ENCODE data around the gene MVP. TPM values are rescaled to one million over a fixed set of nuclear protein-coding genes. Genes with fewer than 3 reads are reported as not detected.

MVP gene
- total RNA-seq, 4 donors from 2014 or later, result 40.3 to 77.5 (median 47.6) TPM

DNA sequence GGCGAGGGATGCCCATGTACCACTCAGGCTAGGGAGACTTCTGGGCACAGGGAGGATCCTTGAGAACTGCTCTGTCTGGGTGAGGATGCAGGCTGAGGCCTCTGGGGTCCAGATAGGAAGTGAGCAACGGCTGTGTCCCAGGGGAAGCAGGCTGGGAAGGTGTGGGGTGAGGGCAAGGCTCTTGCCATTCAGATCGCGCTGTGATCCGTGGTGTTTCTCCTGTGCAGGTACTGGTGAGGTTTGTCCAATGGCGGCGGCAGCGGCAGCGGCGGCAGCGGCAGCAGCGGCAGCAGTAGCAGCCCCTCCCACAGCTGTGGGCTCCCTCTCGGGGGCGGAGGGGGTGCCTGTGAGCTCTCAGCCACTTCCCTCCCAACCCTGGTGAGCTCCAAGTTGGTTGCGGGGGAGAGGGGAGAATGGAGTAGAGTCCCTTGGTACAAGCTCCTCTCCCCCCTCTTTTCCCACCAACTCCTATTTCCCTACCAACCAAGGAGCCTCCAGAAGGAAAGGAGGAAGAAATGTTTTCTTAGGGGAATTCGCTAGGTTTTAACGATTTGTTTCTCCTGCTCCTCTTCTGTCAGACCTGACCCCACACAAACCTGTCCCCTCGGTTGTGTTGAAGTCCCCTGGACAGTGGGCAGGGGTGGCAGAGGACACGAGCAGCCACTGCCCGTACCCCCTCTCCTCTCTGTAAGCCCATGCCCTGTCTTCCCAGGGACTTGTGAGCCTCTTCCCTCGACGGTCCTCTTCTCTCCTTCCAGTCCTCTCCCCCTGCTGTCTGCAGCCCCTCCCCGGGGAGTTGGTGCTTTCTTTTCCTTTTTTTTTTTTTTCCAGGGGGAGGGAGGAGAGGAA, 10.2 kb upstream of the MVP start:
- Histone ChIP-seq H3K27me3 (no peaks in the 10 kb centered on the region), H3K9me3 (no peaks in the 10 kb centered on the region), H3K4me1 (peaks cover 47 to 49% of the 10 kb centered on the region in 2 donors), H3K36me3 (peaks cover 0 to 11% of the 10 kb centered on the region in 2 donors), H3K27ac (peak overlapping the region; percentile 89 to 99 (median 96)), H3K4me3 (no peak overlapping the region)
- TF ChIP-seq POLR2A (IDR thresholded peaks at IDR 0.05), result no peak
- TF ChIP-seq, protein P1, sequence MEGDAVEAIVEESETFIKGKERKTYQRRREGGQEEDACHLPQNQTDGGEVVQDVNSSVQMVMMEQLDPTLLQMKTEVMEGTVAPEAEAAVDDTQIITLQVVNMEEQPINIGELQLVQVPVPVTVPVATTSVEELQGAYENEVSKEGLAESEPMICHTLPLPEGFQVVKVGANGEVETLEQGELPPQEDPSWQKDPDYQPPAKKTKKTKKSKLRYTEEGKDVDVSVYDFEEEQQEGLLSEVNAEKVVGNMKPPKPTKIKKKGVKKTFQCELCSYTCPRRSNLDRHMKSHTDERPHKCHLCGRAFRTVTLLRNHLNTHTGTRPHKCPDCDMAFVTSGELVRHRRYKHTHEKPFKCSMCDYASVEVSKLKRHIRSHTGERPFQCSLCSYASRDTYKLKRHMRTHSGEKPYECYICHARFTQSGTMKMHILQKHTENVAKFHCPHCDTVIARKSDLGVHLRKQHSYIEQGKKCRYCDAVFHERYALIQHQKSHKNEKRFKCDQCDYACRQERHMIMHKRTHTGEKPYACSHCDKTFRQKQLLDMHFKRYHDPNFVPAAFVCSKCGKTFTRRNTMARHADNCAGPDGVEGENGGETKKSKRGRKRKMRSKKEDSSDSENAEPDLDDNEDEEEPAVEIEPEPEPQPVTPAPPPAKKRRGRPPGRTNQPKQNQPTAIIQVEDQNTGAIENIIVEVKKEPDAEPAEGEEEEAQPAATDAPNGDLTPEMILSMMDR (IDR thresholded peaks at IDR 0.05 in 4 of 5, conservative IDR thresholded peaks at IDR 0.05 in 1 of 5), result no peak
- intact Hi-C loops (cut with DNase I; ENCODE audit: low total_unique reads), result loop anchor here (2.0 to 10.0 kb wide), 9 partner anchors 117 to 1273 kb away; partner anchors contain the start of genes ALDOA, KCTD13, MYL11 and NUPR1
- no peak for ATAC-seq
- DNase-seq, result no peak
- in situ Hi-C loops (cut with MboI; ENCODE audit: low sequenced_read_pairs in 4 of 4), result no loop called here

DNA sequence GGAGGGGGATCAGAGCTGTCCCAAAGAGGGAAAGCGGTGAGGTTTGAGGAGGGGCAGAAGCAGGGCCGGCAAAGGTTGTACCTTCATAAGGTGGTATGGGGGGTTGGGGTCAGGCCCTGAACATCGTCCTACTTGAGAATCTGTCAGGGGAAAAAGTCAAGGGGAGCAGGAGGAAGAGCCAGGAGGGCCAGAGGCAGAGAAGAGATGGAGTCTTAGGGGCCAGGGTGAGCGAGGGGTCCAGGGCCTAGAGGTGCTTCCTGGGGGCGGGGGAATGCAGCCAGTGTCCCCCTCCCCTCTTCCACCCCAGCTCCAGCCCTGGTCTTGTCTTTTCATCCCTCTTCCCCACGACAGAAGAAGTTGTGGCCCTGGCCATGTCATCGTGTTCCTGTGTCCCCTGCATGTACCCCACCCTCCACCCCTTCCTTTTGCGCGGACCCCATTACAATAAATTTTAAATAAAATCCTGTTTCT, 9.5 kb upstream of the MVP start:
- Histone ChIP-seq H3K4me3 (peak overlapping the region in 3 of 4 donors; percentile 60 to 78 (median 63)), H3K4me1 (peaks cover 52% of the 10 kb centered on the region in 2 donors)
- in situ Hi-C loops (cut with MboI; ENCODE audit: low sequenced_read_pairs in 4 of 4), result no loop called here

DNA sequence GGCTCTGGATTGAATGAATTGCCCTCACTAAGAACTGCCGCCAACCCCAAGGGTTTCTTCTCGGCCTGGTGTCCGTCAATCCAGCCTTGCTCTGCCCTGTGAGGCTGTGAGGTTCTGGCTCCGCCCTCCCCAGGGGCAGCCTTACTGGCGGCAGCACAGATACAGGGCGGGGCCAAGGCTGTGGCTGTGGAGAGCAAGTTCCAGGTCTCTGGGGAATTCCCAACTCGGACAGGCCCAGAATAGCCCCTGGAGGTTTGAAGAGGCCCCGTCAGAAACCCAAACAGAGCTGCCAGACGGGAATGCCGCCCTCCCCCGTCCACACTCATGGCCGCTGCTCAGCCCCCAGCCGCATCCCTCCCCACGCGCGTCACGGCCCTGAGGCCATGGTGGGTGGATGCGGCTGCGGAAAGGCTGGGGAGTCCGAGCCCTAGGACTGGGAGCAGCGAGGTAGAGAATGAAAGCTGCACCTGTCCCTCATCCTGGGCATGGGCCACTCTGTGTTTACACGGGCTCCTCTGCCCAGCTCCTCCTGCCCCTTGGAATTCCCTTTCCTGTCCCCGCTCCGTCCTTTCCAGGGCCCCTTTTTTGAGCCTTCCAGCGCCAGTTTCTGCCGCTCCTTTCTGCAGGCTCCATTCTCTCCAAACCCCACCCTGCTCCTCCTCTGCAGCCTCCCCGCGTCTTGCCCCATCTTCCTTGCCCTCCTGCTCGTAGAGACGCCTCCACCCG, 8.9 kb upstream of the MVP start:
- Histone ChIP-seq H3K36me3 (peaks cover 0 to 11% of the 10 kb centered on the region in 2 donors), H3K9me3 (no peaks in the 10 kb centered on the region), H3K27me3 (no peaks in the 10 kb centered on the region), H3K4me1 (peaks cover 52% of the 10 kb centered on the region in 2 donors), H3K27ac (peak overlapping the region; percentile 89 to 99 (median 96)), H3K4me3 (peak overlapping the region; percentile 60 to 83 (median 70))
- peak; percentile 98 to 99 for DNase-seq
- in situ Hi-C loops (cut with MboI; ENCODE audit: low sequenced_read_pairs in 4 of 4), result no loop called here
- ATAC-seq, result peak; percentile 64
- intact Hi-C loops (cut with DNase I; ENCODE audit: low total_unique reads), result loop anchor here (5.0 to 10.0 kb wide), 2 partner anchors 166 to 713 kb away; partner anchors contain the start of gene ZNF768
- peak; percentile 63 to 80 for TF ChIP-seq POLR2A (IDR thresholded peaks at IDR 0.05)
- TF ChIP-seq, protein P1 (IDR thresholded peaks at IDR 0.05 in 4 of 5, conservative IDR thresholded peaks at IDR 0.05 in 1 of 5), result no peak

More for the DNA sequence above, 9.5 kb upstream of the MVP start:
- DNase-seq (no peak), ATAC-seq (no peak)
- peak overlapping the region; percentile 89 to 99 (median 96) for H3K27ac ChIP-seq
- H3K9me3 ChIP-seq, result no peaks in the 10 kb centered on the region
- intact Hi-C loops (cut with DNase I; ENCODE audit: low total_unique reads), result loop anchor here (5.0 to 10.0 kb wide), 2 partner anchors 167 to 714 kb away; partner anchors contain the start of gene ZNF768
- H3K27me3 ChIP-seq, result no peaks in the 10 kb centered on the region
- peaks cover 0 to 11% of the 10 kb centered on the region in 2 donors for H3K36me3 ChIP-seq
- TF ChIP-seq, protein P1 (IDR thresholded peaks at IDR 0.05 in 4 of 5, conservative IDR thresholded peaks at IDR 0.05 in 1 of 5), result no peak
- no peak for TF ChIP-seq POLR2A (IDR thresholded peaks at IDR 0.05)

DNA sequence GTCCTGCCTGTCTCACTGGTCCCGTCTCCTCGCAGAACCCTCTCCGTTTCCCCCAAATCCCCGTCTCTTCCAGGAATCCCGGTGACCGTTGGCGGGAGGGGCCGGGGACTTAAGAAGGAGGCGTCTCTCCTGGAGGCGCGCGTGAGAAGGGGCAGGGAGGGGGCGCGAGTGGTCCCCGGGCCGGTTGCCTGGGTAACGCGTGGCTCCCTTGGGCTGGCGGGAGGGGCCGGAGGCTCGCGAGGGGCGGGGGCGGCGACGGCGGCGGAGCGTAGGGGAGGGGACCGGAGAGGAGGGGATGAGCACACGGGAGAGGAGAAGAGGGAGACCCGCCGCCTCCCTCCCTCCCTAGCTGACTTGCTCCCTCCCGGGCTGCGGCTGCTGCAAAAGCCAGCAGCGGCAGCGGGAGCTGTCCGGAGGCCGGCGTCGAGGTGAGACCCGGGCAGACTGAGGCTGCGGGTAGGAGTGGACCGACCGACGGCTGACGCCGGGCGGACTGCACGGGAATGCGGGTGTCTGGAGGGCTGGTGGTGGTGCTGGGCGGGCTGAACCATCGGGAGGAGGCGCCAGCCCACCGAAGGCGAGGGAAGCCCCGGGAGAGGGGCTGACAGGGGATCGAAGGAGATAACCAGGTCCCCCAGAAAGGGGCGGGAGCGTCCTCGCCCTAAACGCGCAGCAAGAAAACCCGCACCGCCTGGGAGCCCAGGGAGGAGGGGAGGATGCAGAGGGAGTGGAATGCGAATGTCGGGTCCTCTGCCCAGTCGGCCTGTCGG, 8.2 kb upstream of the MVP start, which contains the start of gene PRRT2:
PRRT2 (plus strand) TSS at position 298 of the 770 bp plus-strand sequence. CDS start 862 bp downstream, outside the sequence.
- in situ Hi-C loops (cut with MboI; ENCODE audit: low sequenced_read_pairs in 4 of 4), result no loop called here
- Histone ChIP-seq H3K9me3 (no peaks in the 10 kb centered on the region), H3K27me3 (no peaks in the 10 kb centered on the region), H3K36me3 (peaks cover 0 to 11% of the 10 kb centered on the region in 2 donors), H3K27ac (peak within 1 kb of the TSS; percentile 89 to 99 (median 96)), H3K4me3 (peak within 1 kb of the TSS; percentile 60 to 83 (median 70)), H3K4me1 (peaks cover 55 to 58% of the 10 kb centered on the region in 2 donors)
- TF ChIP-seq, protein P1 (IDR thresholded peaks at IDR 0.05 in 4 of 5, conservative IDR thresholded peaks at IDR 0.05 in 1 of 5), result no peak
- TF ChIP-seq POLR2A (IDR thresholded peaks at IDR 0.05), result no peak
- DNase-seq (peak in 1 of 2 donors; percentile 39), ATAC-seq (no peak)
- intact Hi-C loops (cut with DNase I; ENCODE audit: low total_unique reads), result loop anchor here (5.0 to 10.0 kb wide), 2 partner anchors 165 to 713 kb away; partner anchors contain the start of gene ZNF768
